ENCODE results near the gene SHC3.

- TF ChIP-seq POLR2AphosphoS5 (IDR thresholded peaks at IDR 0.05): no peak
- TF ChIP-seq POLR2A (IDR thresholded peaks at IDR 0.05): no peak
- TF ChIP-seq, protein P1, sequence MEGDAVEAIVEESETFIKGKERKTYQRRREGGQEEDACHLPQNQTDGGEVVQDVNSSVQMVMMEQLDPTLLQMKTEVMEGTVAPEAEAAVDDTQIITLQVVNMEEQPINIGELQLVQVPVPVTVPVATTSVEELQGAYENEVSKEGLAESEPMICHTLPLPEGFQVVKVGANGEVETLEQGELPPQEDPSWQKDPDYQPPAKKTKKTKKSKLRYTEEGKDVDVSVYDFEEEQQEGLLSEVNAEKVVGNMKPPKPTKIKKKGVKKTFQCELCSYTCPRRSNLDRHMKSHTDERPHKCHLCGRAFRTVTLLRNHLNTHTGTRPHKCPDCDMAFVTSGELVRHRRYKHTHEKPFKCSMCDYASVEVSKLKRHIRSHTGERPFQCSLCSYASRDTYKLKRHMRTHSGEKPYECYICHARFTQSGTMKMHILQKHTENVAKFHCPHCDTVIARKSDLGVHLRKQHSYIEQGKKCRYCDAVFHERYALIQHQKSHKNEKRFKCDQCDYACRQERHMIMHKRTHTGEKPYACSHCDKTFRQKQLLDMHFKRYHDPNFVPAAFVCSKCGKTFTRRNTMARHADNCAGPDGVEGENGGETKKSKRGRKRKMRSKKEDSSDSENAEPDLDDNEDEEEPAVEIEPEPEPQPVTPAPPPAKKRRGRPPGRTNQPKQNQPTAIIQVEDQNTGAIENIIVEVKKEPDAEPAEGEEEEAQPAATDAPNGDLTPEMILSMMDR (IDR thresholded peaks at IDR 0.05): no peak
Measured at GRCh38 chr9:88983865-88984542, 194.6 kb downstream of the SHC3 start.

All from stomach (tissue), 4 donors.